Upper lobe of left lung (tissue), 4 donors: Measurements from ENCODE around the gene ELOVL6.

ENCODE experiments used
- EP300 ChIP-seq, 4 donors: sonication (generic); formaldehyde crosslinking; IDR thresholded peaks; one replicate each; pipeline ENCODE4 v1.5.1; 2017; ENCODE audit warnings: antibody characterized with exemption in 4 of 4, control low read depth in 2 of 4
- POLR2A ChIP-seq, 4 donors: fragments of 450-650 bp; IDR thresholded peaks; one replicate each; pipeline ENCODE4 v1.5.1; 2016 to 2017; ENCODE audit warnings: antibody characterized with exemption in 4 of 4, mild to moderate bottlenecking in 2 of 4
- POLR2AphosphoS5 ChIP-seq, 2 donors: sonication (generic); formaldehyde crosslinking; IDR thresholded peaks; one replicate each; pipeline ENCODE4 v1.5.1; 2017; ENCODE audit warnings: antibody characterized with exemption in 2 of 2
- TF ChIP-seq, protein P1 (sequence below), 6 experiments: fragments of 450-650 bp in 4 of 6; fragments of 200-600 bp in 2 of 6; sonication (generic) in 2 of 6; IDR thresholded peaks; one replicate each; pipeline ENCODE4 v1.5.1; 2016 to 2019; ENCODE audit warnings: antibody characterized with exemption in 6 of 6

DNA sequence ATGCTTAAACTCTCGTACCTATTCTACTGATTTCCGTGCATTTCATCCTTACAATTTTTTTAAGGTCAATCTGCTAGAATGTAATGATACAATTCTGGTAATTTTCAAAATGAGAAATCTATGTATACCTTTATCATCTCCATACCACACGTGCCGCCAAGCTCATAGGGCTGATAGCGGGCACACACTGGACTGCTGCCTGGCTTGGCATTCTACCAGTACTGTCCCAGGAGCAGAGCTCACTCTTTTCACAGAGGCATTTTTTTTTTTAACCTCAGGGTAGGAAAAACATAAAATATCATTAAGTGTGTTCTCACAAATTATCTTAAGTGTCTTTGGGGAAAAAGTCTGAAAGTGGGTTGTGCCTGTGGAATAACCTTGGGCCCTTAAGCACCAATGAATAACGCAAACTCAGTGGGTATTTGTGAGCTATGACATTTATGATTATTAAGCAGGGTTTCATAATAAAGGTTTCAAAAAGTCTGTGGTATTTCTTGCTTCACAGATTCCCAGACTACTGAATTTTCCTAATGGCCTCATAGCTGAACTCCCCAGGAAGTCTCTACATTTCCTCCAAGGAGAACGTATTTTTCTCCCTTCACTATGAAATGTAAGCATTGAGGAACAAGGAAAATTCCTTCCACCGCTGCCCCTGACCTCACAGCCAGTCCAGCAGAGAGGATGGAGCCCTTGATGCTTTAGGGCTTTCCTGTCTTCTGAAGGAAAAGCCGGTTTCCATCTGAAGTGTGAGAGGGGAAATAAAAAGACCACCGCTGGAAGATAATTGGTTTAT lies 125.2 kb downstream of the ELOVL6 start:
- TF ChIP-seq, protein P1, sequence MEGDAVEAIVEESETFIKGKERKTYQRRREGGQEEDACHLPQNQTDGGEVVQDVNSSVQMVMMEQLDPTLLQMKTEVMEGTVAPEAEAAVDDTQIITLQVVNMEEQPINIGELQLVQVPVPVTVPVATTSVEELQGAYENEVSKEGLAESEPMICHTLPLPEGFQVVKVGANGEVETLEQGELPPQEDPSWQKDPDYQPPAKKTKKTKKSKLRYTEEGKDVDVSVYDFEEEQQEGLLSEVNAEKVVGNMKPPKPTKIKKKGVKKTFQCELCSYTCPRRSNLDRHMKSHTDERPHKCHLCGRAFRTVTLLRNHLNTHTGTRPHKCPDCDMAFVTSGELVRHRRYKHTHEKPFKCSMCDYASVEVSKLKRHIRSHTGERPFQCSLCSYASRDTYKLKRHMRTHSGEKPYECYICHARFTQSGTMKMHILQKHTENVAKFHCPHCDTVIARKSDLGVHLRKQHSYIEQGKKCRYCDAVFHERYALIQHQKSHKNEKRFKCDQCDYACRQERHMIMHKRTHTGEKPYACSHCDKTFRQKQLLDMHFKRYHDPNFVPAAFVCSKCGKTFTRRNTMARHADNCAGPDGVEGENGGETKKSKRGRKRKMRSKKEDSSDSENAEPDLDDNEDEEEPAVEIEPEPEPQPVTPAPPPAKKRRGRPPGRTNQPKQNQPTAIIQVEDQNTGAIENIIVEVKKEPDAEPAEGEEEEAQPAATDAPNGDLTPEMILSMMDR (IDR thresholded peaks at IDR 0.05), result no peak
- no peak for TF ChIP-seq POLR2A (IDR thresholded peaks at IDR 0.05)
- TF ChIP-seq POLR2AphosphoS5 (IDR thresholded peaks at IDR 0.05), result no peak
- TF ChIP-seq EP300 (IDR thresholded peaks at IDR 0.05), result no peak
